ENCODE measurements around the gene ENTPD6. TPM values are rescaled to one million over a fixed set of nuclear protein-coding genes. Genes with fewer than 3 reads are reported as not detected.

ENTPD6 gene
- total and polyA plus RNA-seq, 12 donors, result 30.9 to 260 (median 107) TPM

DNA sequence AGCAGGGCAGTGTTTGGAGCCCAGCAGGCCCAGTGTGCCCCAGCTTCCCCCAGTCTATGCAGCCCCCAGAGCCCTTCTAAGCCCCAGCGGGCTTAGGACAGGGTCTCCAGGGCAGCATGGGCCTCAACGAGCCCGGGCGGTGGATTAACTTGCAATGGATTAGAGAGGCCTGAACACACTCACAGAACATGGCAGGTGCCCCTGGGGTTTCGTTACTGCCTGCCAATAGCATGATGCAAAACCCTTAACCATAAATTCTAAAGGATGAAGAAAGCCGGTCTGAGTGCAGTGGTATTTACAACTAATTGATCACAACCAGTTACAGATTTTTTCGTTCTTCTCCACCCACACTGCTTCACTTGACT, 18.9 kb downstream of the ENTPD6 start:
- 79 to 94% (median 82%) methylated on average over 3 to 7 of the region's 7 CpGs for WGBS, 4 donors
- H3K27ac ChIP-seq, result no peak overlapping the region
- intact Hi-C loops (cut with DNase I), result no loop called here
- no peaks in the 10 kb centered on the region for H3K27me3 ChIP-seq
- DNase-seq, result no peak
- no peak overlapping the region for H3K4me3 ChIP-seq
- H3K4me1 ChIP-seq (replicated peaks in 1 of 2), result no peaks in the 10 kb centered on the region
- no peaks in the 10 kb centered on the region for H3K9me3 ChIP-seq (replicated peaks in 1 of 3)
- no peak for TF ChIP-seq POLR2A (IDR thresholded peaks at IDR 0.05)
- TF ChIP-seq, protein P1, sequence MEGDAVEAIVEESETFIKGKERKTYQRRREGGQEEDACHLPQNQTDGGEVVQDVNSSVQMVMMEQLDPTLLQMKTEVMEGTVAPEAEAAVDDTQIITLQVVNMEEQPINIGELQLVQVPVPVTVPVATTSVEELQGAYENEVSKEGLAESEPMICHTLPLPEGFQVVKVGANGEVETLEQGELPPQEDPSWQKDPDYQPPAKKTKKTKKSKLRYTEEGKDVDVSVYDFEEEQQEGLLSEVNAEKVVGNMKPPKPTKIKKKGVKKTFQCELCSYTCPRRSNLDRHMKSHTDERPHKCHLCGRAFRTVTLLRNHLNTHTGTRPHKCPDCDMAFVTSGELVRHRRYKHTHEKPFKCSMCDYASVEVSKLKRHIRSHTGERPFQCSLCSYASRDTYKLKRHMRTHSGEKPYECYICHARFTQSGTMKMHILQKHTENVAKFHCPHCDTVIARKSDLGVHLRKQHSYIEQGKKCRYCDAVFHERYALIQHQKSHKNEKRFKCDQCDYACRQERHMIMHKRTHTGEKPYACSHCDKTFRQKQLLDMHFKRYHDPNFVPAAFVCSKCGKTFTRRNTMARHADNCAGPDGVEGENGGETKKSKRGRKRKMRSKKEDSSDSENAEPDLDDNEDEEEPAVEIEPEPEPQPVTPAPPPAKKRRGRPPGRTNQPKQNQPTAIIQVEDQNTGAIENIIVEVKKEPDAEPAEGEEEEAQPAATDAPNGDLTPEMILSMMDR (IDR thresholded peaks at IDR 0.05), result no peak
- H3K36me3 ChIP-seq (replicated peaks in 1 of 2), result peaks cover 0 to 95% of the 10 kb centered on the region in 2 donors

DNA sequence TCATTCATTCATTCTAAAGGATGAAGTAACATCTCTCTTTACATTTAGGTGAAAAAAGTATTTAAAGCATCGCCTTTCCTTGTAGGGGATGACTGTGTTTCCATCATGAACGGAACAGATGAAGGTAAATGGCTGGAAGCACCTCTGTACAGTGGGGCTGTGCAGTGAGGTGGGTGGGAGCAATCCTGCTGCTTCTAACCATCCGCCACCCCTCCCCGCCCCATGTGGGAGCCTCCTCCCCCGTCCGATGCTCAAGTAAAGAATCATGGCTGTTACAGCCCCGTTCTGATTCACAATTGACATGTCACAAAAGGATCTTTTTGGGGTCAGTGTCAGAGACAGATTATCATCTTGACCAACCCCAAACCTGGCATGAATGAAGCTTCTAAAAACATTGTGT, 19.3 kb downstream of the ENTPD6 start:
- no peak for DNase-seq

DNA sequence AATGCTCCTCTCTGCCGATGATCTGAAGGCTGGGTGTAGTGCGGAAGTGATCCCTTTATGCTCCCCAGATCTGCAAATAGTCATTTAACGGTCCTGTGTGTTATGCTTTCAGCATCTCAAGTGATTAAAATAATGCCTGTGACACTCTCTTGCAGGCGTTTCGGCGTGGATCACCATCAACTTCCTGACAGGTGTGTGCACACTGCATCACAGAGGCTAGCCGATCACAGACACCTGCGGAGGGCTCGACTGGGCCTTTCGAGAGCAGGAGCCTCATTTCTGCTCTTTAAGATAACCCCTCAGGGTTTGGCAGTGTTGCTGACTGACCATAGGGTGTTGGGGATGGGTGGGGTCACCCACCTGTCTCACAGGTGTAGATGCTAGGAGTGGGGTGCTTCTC, 20.0 kb downstream of the ENTPD6 start:
- Histone ChIP-seq H3K27ac (no peak overlapping the region), H3K4me1 (replicated peaks in 1 of 2) (no peaks in the 10 kb centered on the region), H3K4me3 (no peak overlapping the region), H3K36me3 (replicated peaks in 1 of 2) (peaks cover 0 to 92% of the 10 kb centered on the region in 2 donors), H3K9me3 (replicated peaks in 1 of 3) (no peaks in the 10 kb centered on the region), H3K27me3 (no peaks in the 10 kb centered on the region)
- DNase-seq, result no peak
- intact Hi-C loops (cut with DNase I), result no loop called here
- TF ChIP-seq, protein P1 (IDR thresholded peaks at IDR 0.05), result no peak
- no peak for TF ChIP-seq POLR2A (IDR thresholded peaks at IDR 0.05)
- WGBS, 4 donors, result 92 to 99% (median 97%) methylated on average over 10 of the region's 10 CpGs

More for the DNA sequence above, 19.3 kb downstream of the ENTPD6 start:
- Histone ChIP-seq H3K36me3 (replicated peaks in 1 of 2) (peaks cover 0 to 95% of the 10 kb centered on the region in 2 donors), H3K9me3 (replicated peaks in 1 of 3) (no peaks in the 10 kb centered on the region), H3K27ac (no peak overlapping the region), H3K4me1 (replicated peaks in 1 of 2) (no peaks in the 10 kb centered on the region), H3K4me3 (no peak overlapping the region), H3K27me3 (no peaks in the 10 kb centered on the region)
- intact Hi-C loops (cut with DNase I), result no loop called here
- WGBS, 4 donors, result 93 to 96% (median 94%) methylated on average over 7 of the region's 7 CpGs
- TF ChIP-seq, protein P1 (IDR thresholded peaks at IDR 0.05), result no peak
- no peak for TF ChIP-seq POLR2A (IDR thresholded peaks at IDR 0.05)

DNA sequence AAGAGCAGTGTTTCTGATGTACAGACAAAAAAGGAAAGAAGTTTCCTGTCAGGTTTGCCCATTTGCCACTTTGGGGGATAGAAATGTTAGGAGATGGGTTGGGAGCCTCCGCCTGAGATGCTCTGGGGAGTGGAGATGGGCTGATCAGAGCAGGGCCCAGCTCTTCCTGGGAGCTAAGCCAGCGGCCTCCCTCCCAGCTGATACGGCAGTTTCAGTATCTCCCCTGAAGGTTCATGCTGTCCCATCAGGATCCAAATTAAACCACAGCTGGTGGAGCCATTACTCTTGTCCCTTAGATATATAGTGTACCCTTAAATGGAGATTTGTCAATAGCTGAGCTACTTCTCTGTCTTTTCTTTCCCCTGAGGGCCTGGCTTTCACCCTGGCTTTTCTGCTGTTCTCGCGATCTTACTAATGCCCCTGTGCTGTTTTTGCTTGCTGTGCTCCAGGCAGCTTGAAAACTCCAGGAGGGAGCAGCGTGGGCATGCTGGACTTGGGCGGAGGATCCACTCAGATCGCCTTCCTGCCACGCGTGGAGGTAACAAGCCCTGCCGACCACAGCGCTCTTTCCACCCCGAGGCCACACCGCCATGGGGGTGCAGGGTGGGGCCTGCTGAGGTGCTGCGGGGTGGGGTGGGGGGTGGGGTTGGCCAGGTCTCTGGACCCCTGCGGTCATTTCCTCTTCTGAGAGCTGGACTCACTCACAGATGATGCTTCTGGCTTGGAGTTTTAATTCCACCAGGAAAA, 20.9 kb downstream of the ENTPD6 start:
- Histone ChIP-seq H3K36me3 (replicated peaks in 1 of 2) (peaks cover 0 to 87% of the 10 kb centered on the region in 2 donors), H3K4me1 (replicated peaks in 1 of 2) (no peaks in the 10 kb centered on the region), H3K4me3 (no peak overlapping the region), H3K27ac (peak overlapping the region in 1 of 5 donors; percentile 3), H3K9me3 (replicated peaks in 1 of 3) (no peaks in the 10 kb centered on the region), H3K27me3 (no peaks in the 10 kb centered on the region)
- intact Hi-C loops (cut with DNase I), result no loop called here
- DNase-seq, result no peak
- TF ChIP-seq POLR2A (IDR thresholded peaks at IDR 0.05), result no peak
- TF ChIP-seq, protein P1 (IDR thresholded peaks at IDR 0.05), result no peak
- 85 to 95% (median 86%) methylated on average over 8 to 16 of the region's 16 CpGs for WGBS, 4 donors
